Measurements from ENCODE around the gene AFF2. TPM values are rescaled to one million over a fixed set of nuclear protein-coding genes. Genes with fewer than 3 reads are reported as not detected.

The AFF2 gene
- total RNA-seq, 1 donor from 2014 or later = 10.9 TPM

DNA sequence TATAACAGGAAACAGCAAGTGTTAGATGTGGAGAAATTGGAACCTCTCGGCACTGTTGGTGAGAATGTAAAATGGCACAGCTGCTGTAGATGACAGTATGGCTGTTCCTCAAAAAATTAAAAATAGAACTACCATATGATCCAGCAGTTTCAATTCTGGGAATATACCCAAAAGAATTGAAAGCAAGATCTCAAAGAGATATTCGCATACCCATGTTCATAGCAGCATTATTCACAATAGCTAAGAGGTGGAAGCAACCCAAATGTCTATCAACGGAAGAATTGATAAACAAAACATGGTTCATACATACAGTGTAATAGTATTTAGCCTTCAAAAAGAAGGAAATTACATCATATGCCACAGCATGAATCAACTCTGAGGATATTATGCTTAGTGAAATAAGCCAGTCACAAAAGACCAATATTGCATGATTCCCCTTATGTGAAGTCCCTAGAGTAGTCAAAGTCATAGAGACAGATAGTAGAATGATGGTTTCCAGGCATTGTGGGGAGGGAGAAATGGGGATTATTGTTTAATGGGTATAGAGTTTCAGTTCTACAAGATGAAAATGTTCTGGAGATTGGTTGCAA is 537.0 kb downstream of the AFF2 start:
- no peak for ATAC-seq
- H3K4me3 ChIP-seq = no peak overlapping the region

GRCh38 chrX:149039057-149039456 is 538.6 kb downstream of the AFF2 start:
- H3K4me1 ChIP-seq = no peaks in the 10 kb centered on the region
- H3K27ac ChIP-seq = no peak overlapping the region
- no peak overlapping the region for H3K4me3 ChIP-seq
- H3K27me3 ChIP-seq (ENCODE audit: low read depth) = no peaks in the 10 kb centered on the region
- DNase-seq = no peak
- no peak for ATAC-seq
- intact Hi-C loops (cut with DNase I) = no loop called here
- no peaks in the 10 kb centered on the region for H3K9me3 ChIP-seq
- no peaks in the 10 kb centered on the region for H3K36me3 ChIP-seq
- TF ChIP-seq, protein P1, sequence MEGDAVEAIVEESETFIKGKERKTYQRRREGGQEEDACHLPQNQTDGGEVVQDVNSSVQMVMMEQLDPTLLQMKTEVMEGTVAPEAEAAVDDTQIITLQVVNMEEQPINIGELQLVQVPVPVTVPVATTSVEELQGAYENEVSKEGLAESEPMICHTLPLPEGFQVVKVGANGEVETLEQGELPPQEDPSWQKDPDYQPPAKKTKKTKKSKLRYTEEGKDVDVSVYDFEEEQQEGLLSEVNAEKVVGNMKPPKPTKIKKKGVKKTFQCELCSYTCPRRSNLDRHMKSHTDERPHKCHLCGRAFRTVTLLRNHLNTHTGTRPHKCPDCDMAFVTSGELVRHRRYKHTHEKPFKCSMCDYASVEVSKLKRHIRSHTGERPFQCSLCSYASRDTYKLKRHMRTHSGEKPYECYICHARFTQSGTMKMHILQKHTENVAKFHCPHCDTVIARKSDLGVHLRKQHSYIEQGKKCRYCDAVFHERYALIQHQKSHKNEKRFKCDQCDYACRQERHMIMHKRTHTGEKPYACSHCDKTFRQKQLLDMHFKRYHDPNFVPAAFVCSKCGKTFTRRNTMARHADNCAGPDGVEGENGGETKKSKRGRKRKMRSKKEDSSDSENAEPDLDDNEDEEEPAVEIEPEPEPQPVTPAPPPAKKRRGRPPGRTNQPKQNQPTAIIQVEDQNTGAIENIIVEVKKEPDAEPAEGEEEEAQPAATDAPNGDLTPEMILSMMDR (IDR thresholded peaks at IDR 0.05) = no peak

More for the DNA sequence above, 537.0 kb downstream of the AFF2 start:
- TF ChIP-seq, protein P1 (IDR thresholded peaks at IDR 0.05) = no peak
- Histone ChIP-seq H3K4me1 (no peaks in the 10 kb centered on the region), H3K27me3 (ENCODE audit: low read depth) (no peaks in the 10 kb centered on the region), H3K36me3 (no peaks in the 10 kb centered on the region), H3K9me3 (no peaks in the 10 kb centered on the region), H3K27ac (no peak overlapping the region)
- no peak for DNase-seq
- intact Hi-C loops (cut with DNase I) = no loop called here

DNA sequence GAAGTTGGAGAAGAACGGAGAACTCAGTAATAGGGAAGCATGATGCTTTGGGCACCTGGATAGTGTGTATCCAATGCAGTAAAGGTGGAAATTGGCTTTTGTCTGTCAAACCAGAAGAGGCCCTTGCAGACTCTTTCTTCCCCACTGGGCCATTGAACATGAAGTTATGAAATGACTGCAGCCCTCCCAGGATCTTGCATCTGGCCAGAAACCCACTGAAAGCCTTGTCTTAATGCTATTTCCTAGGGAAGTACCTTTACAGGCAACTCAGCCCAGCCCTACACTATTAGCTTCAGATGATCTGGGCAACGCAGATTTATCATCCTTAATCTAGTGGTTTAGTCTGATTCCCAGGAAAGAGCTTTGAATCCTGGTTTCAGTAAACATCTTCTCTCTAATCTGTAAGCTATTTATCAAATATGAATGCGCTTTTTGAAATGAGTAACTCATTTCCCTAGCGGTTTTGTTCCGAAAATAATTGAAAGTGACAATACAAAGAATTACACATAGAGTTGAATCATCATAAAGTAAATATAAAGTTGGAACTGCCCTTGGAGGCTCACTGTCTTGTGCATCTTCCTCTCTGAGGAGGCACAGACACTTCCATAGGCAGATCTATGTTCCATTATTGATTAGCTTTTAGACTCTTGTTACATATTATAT is 540.6 kb downstream of the AFF2 start:
- H3K4me1 ChIP-seq = no peaks in the 10 kb centered on the region
- DNase-seq (no peak), ATAC-seq (no peak)
- TF ChIP-seq, protein P1 (IDR thresholded peaks at IDR 0.05) = no peak
- intact Hi-C loops (cut with DNase I) = no loop called here
- H3K27ac ChIP-seq = no peak overlapping the region
- no peaks in the 10 kb centered on the region for H3K9me3 ChIP-seq
- no peaks in the 10 kb centered on the region for H3K27me3 ChIP-seq (ENCODE audit: low read depth)
- H3K36me3 ChIP-seq = no peaks in the 10 kb centered on the region
- no peak overlapping the region for H3K4me3 ChIP-seq

DNA sequence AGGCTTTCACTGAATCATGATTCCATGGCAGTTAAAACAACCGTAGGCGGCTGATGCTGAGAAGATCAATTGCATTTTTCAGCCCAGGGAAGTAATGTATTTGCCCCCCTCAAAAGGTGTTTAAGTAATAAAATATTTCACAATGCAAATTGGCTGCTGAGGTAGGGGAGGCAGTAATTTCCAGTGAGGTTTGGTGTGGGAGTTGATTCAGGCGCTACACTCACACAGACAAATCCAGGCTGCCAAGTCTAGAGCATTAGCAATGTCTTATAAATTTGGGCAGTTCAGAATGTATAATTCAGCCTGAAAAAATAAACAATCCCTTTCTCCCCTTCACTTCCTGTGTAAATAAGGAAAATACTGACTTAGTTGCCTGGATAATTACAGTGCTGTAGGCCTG is 543.0 kb downstream of the AFF2 start:
- Histone ChIP-seq H3K4me1 (no peaks in the 10 kb centered on the region), H3K27ac (no peak overlapping the region), H3K4me3 (no peak overlapping the region), H3K9me3 (no peaks in the 10 kb centered on the region), H3K27me3 (ENCODE audit: low read depth) (no peaks in the 10 kb centered on the region), H3K36me3 (no peaks in the 10 kb centered on the region)
- intact Hi-C loops (cut with DNase I) = no loop called here
- no peak for DNase-seq
- TF ChIP-seq, protein P1 (IDR thresholded peaks at IDR 0.05) = no peak
- ATAC-seq = no peak

DNA sequence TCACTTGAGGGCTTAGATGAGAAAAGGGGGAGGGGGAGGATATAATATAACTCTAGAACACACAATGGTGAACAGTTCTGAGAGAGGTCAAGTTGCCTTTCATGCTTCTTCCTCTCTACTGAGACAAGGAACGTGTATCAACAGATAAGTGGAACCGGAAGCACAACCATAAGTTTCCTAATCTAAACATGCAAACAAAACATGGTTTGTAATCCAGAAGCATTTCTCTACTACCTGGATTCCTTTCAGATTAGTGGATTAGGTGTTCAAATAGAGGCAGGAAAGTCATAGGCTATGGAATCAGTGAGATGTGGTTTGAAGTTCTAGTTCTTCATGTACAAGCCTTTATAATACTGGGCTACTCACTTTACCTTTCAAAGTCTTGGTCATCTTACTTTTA is 544.1 kb downstream of the AFF2 start:
- no peaks in the 10 kb centered on the region for H3K27me3 ChIP-seq (ENCODE audit: low read depth)
- ATAC-seq = no peak
- DNase-seq = no peak
- H3K9me3 ChIP-seq = no peaks in the 10 kb centered on the region
- TF ChIP-seq, protein P1 (IDR thresholded peaks at IDR 0.05) = no peak
- no peaks in the 10 kb centered on the region for H3K4me1 ChIP-seq
- no peak overlapping the region for H3K4me3 ChIP-seq
- H3K27ac ChIP-seq = no peak overlapping the region
- H3K36me3 ChIP-seq = no peaks in the 10 kb centered on the region
- intact Hi-C loops (cut with DNase I) = no loop called here
